PFSK-1 (cell line): ENCODE results near the gene ZNF513.
A peak's percentile ranks its signal among the peaks of the same experiment; 100 is the strongest.

Experiments used
- POLR2AphosphoS5 ChIP-seq: IDR thresholded peaks from 2 replicates; pipeline ENCODE4 v1.6.1; 2012; ENCODE audit warnings: low read depth, mild to moderate bottlenecking, control low read depth, low read length, moderate library complexity
- TAF1 ChIP-seq: IDR thresholded peaks from 2 replicates; pipeline ENCODE4 v1.6.1; 2012; ENCODE audit warnings: low read length, control low read depth, borderline replicate concordance; ENCODE audit not compliant: insufficient read depth

GRCh38 chr2:27369471-27370025, 11.0 kb downstream of the ZNF513 start:
- TF ChIP-seq POLR2AphosphoS5, result 0 out of 2 replicates have a peak, but pooled peaks have one; percentile 41
- no peak for TF ChIP-seq TAF1
